A549 (cell line): ENCODE measurements around the gene SLC24A3.
"Not testable (repeated sequence)": the region's sequence is repeated elsewhere in the genome, so short reads cannot be mapped to it uniquely, and the experiment has no call there.

Experiments
- CEBPB ChIP-seq, 2 experiments: fragments of >200 bp in 1 of 2; sonication (Bioruptor Twin) in 1 of 2; formaldehyde crosslinking in 1 of 2; IDR thresholded peaks; 2 replicates each; pipeline ENCODE4 v1.6.1; 2012 to 2016
- EP300 ChIP-seq, 2 experiments: fragments of >200 bp; sonication (Bioruptor Twin); formaldehyde crosslinking; IDR thresholded peaks; 2 replicates in 1 of 2; 3 replicates in 1 of 2; pipeline ENCODE4 v1.6.1; 2016 to 2017
- FOSL2 ChIP-seq, 2 experiments: fragments of 450-650 bp in 1 of 2; fragments of >200 bp in 1 of 2; sonication (Bioruptor Twin) in 1 of 2; formaldehyde crosslinking; IDR thresholded peaks; 2 replicates each; pipeline versions ENCODE4 v1.5.0 to v1.6.1; 2016 to 2020; ENCODE audit warnings: mild to moderate bottlenecking in 1 of 2, moderate library complexity in 1 of 2
- MAFK ChIP-seq: fragments of 450-650 bp; IDR thresholded peaks from 2 replicates; pipeline ENCODE4 v1.6.1; 2014; ENCODE audit not compliant: partially characterized antibody
- MAZ ChIP-seq: fragments of 150-350 bp; IDR thresholded peaks from 2 replicates; pipeline ENCODE4 v1.6.1; 2014; ENCODE audit warnings: antibody characterized with exemption, low read depth, low read length, borderline replicate concordance
- POLR2A ChIP-seq: IDR thresholded peaks from 2 replicates; pipeline ENCODE4 v1.6.1; 2012; ENCODE audit warnings: mild to moderate bottlenecking, low read length
- SMC3 ChIP-seq: fragments of >200 bp; sonication (Bioruptor Twin); formaldehyde crosslinking; IDR thresholded peaks from 3 replicates; pipeline ENCODE4 v1.6.1; 2018; ENCODE audit warnings: inconsistent platforms
- TF ChIP-seq, protein P1 (sequence below): fragments of >200 bp; sonication (Bioruptor Twin); formaldehyde crosslinking; IDR thresholded peaks from 3 replicates; pipeline ENCODE4 v1.5.1; 2016

DNA sequence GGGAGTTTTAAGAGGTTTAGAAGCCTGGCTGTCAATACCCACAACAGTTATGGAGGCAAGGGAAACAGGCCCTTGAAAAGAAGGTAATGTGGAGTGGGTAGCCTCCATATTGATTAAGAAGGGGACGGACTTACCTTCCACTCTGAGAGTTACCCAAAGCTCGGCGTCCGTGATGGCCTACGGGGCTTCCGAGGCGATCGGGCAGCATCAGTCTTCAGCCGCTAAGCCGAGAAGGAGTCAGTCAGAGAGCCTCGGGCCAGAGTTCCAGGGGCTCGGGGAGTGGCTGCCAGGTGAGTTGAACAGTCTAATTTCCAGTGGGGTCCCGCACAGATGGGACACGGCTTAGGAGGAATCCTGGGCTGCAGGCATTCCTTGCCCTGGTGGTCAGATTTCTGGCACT, 541.8 kb downstream of the SLC24A3 start:
- TF ChIP-seq, protein P1, sequence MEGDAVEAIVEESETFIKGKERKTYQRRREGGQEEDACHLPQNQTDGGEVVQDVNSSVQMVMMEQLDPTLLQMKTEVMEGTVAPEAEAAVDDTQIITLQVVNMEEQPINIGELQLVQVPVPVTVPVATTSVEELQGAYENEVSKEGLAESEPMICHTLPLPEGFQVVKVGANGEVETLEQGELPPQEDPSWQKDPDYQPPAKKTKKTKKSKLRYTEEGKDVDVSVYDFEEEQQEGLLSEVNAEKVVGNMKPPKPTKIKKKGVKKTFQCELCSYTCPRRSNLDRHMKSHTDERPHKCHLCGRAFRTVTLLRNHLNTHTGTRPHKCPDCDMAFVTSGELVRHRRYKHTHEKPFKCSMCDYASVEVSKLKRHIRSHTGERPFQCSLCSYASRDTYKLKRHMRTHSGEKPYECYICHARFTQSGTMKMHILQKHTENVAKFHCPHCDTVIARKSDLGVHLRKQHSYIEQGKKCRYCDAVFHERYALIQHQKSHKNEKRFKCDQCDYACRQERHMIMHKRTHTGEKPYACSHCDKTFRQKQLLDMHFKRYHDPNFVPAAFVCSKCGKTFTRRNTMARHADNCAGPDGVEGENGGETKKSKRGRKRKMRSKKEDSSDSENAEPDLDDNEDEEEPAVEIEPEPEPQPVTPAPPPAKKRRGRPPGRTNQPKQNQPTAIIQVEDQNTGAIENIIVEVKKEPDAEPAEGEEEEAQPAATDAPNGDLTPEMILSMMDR: not testable (repeated sequence)
- not testable (repeated sequence) for TF ChIP-seq SMC3; EP300 (IDR thresholded peaks at IDR 0.05); MAZ; CEBPB (IDR thresholded peaks at IDR 0.05); MAFK; FOSL2 (IDR thresholded peaks at IDR 0.05); FOSL2 (CRISPR knock-in tag; IDR thresholded peaks at IDR 0.05); POLR2A
